HEK293 (cell line): ENCODE data around the gene ACTR3.

Source experiments
- CTCF ChIA-PET: fragments of 350-600 bp; formaldehyde crosslinking; extraction: SDS; loops from one replicate; lab custom pipeline; 2021; ENCODE audit warnings: antibody characterized with exemption; lab: Yijun Ruan, JAX
- POLR2A ChIA-PET: fragments of 300-600 bp; formaldehyde crosslinking; extraction: SDS; loops from one replicate; lab custom pipeline; 2020; ENCODE audit warnings: antibody characterized with exemption, inconsistent platforms; lab: Yijun Ruan, JAX
- H3K27ac ChIP-seq: fragments of 200-500 bp; sonication (Bioruptor generic); 2 replicates; pipeline ENCODE4 v1.5.1; 2014; ENCODE audit warnings: low read depth, low read length, control low read depth, inconsistent platforms; ENCODE audit errors: extremely low read depth
- H3K36me3 ChIP-seq, 2 experiments: fragments of 200-500 bp in 1 of 2; sonication (Bioruptor generic) in 1 of 2; 1 replicate in 1 of 2; 2 replicates in 1 of 2; pipeline ENCODE4 v1.5.1; 2014 to 2017; ENCODE audit warnings: inconsistent platforms in 2 of 2, low read length in 2 of 2; ENCODE audit not compliant: control insufficient read depth in 2 of 2, insufficient read depth in 1 of 2
- H3K4me1 ChIP-seq: fragments of 200-500 bp; sonication (Bioruptor generic); 2 replicates; pipeline ENCODE4 v1.5.1; 2014; ENCODE audit warnings: mild to moderate bottlenecking, low read length, inconsistent platforms; ENCODE audit not compliant: control insufficient read depth, insufficient read depth
- H3K4me3 ChIP-seq: 2 replicates; pipeline ENCODE4 v1.5.1; 2011; ENCODE audit warnings: low read depth, mild to moderate bottlenecking, control low read depth, low read length, moderate library complexity
- H3K9me3 ChIP-seq: fragments of 200-500 bp; sonication (Bioruptor generic); 2 replicates; pipeline ENCODE4 v1.5.1; 2014; ENCODE audit warnings: low read depth, low read length, inconsistent platforms; ENCODE audit not compliant: control insufficient read depth, insufficient read depth
- AEBP2 ChIP-seq: fragments of 450-650 bp; formaldehyde crosslinking; IDR thresholded peaks from 2 replicates; pipeline ENCODE4 v1.5.1; 2016; ENCODE audit warnings: missing biosample characterization, missing genetic modification characterization, borderline replicate concordance
- FEZF1 ChIP-seq: fragments of 450-650 bp; formaldehyde crosslinking; IDR thresholded peaks from 2 replicates; pipeline ENCODE4 v1.5.1; 2016; ENCODE audit warnings: missing biosample characterization, missing genetic modification characterization
- HOXC10 ChIP-seq: sonication (generic); formaldehyde crosslinking; IDR thresholded peaks from 2 replicates; pipeline ENCODE4 v1.8.1; 2023; ENCODE audit warnings: mild to moderate bottlenecking, missing genetic modification reagents
- KLF7 ChIP-seq: fragments of 450-650 bp; formaldehyde crosslinking; IDR thresholded peaks from 2 replicates; pipeline ENCODE4 v1.5.1; 2016; ENCODE audit warnings: missing biosample characterization, missing genetic modification characterization, borderline replicate concordance
- MZF1 ChIP-seq: fragments of 450-650 bp; formaldehyde crosslinking; IDR thresholded peaks from 2 replicates; pipeline ENCODE4 v1.5.1; 2017; ENCODE audit warnings: missing biosample characterization, missing genetic modification characterization, borderline replicate concordance
- WT1 ChIP-seq: fragments of 450-650 bp; formaldehyde crosslinking; IDR thresholded peaks from 2 replicates; pipeline ENCODE4 v1.5.1; 2016; ENCODE audit warnings: missing biosample characterization, missing genetic modification characterization
- ZBTB49 ChIP-seq: fragments of 450-650 bp; formaldehyde crosslinking; IDR thresholded peaks from 2 replicates; pipeline ENCODE4 v1.5.1; 2016; ENCODE audit warnings: missing biosample characterization, missing genetic modification characterization, low read depth
- ZBTB8A ChIP-seq: fragments of 450-650 bp; formaldehyde crosslinking; IDR thresholded peaks from 2 replicates; pipeline ENCODE4 v1.5.1; 2016; ENCODE audit warnings: missing biosample characterization, missing genetic modification characterization
- ZEB2 ChIP-seq: fragments of 450-650 bp; formaldehyde crosslinking; IDR thresholded peaks from 2 replicates; pipeline ENCODE4 v1.5.1; 2016; ENCODE audit warnings: missing biosample characterization, missing genetic modification characterization
- ZNF202 ChIP-seq: fragments of 450-650 bp; formaldehyde crosslinking; IDR thresholded peaks from 2 replicates; pipeline ENCODE4 v1.5.1; 2016; ENCODE audit warnings: missing biosample characterization, missing genetic modification characterization, borderline replicate concordance
- ZNF211 ChIP-seq: fragments of 450-650 bp; formaldehyde crosslinking; IDR thresholded peaks from 2 replicates; pipeline ENCODE4 v1.5.1; 2016; ENCODE audit warnings: low read depth, missing biosample characterization, missing genetic modification characterization
- ZNF24 ChIP-seq: fragments of 450-650 bp; formaldehyde crosslinking; IDR thresholded peaks from 2 replicates; pipeline ENCODE4 v1.5.1; 2016; ENCODE audit warnings: missing biosample characterization, missing genetic modification characterization
- ZNF335 ChIP-seq: fragments of 450-650 bp; formaldehyde crosslinking; conservative IDR thresholded peaks from 2 replicates; pipeline ENCODE4 v1.5.1; 2016; ENCODE audit warnings: missing biosample characterization, missing genetic modification characterization
- ZNF362 ChIP-seq: fragments of 450-650 bp; formaldehyde crosslinking; IDR thresholded peaks from 2 replicates; pipeline ENCODE4 v1.5.1; 2016; ENCODE audit warnings: missing biosample characterization, missing genetic modification characterization
- ZNF398 ChIP-seq: fragments of 450-650 bp; formaldehyde crosslinking; IDR thresholded peaks from 2 replicates; pipeline ENCODE4 v1.5.1; 2017; ENCODE audit warnings: missing biosample characterization, missing genetic modification characterization
- ZNF433 ChIP-seq: fragments of 450-650 bp; formaldehyde crosslinking; IDR thresholded peaks from 2 replicates; pipeline ENCODE4 v1.5.1; 2016; ENCODE audit warnings: missing biosample characterization, missing genetic modification characterization, low read depth
- ZNF510 ChIP-seq: fragments of 450-650 bp; formaldehyde crosslinking; IDR thresholded peaks from 2 replicates; pipeline ENCODE4 v1.5.1; 2018; ENCODE audit warnings: mild to moderate bottlenecking, missing genetic modification characterization, missing biosample characterization; ENCODE audit not compliant: insufficient replicate concordance
- ZNF530 ChIP-seq: fragments of 450-650 bp; formaldehyde crosslinking; IDR thresholded peaks from 2 replicates; pipeline ENCODE4 v1.5.1; 2016; ENCODE audit warnings: low read depth, missing biosample characterization, missing genetic modification characterization
- ZNF558 ChIP-seq: fragments of 450-650 bp; formaldehyde crosslinking; IDR thresholded peaks from 2 replicates; pipeline ENCODE4 v1.5.1; 2016; ENCODE audit warnings: missing biosample characterization, missing genetic modification characterization
- ZNF561 ChIP-seq: fragments of 450-650 bp; IDR thresholded peaks from 2 replicates; pipeline ENCODE4 v1.5.1; 2018; ENCODE audit warnings: missing biosample characterization, missing genetic modification characterization, borderline replicate concordance
- ZNF621 ChIP-seq: fragments of 450-650 bp; formaldehyde crosslinking; IDR thresholded peaks from 2 replicates; pipeline ENCODE4 v1.5.1; 2017; ENCODE audit warnings: missing biosample characterization, missing genetic modification characterization
- ZNF747 ChIP-seq: fragments of 450-650 bp; formaldehyde crosslinking; IDR thresholded peaks from 2 replicates; pipeline ENCODE4 v1.5.1; 2016; ENCODE audit warnings: missing biosample characterization, missing genetic modification characterization
- ZNF785 ChIP-seq: fragments of 450-650 bp; formaldehyde crosslinking; IDR thresholded peaks from 2 replicates; pipeline ENCODE4 v1.5.1; 2016; ENCODE audit warnings: missing biosample characterization, missing genetic modification characterization
- ZNF792 ChIP-seq: fragments of 450-650 bp; formaldehyde crosslinking; IDR thresholded peaks from 2 replicates; pipeline ENCODE4 v1.5.1; 2016; ENCODE audit warnings: missing biosample characterization, missing genetic modification characterization

The ACTR3 gene

GRCh38 chr2:113889471-113890252 lies at the start of gene ACTR3 (continued):
- TF ChIP-seq ZNF398 (tag by site-specific recombination) = peak; percentile 99
- peak; percentile 92 for TF ChIP-seq ZNF335 (tag by site-specific recombination)
- peak; percentile 90 for TF ChIP-seq ZEB2
- TF ChIP-seq AEBP2 (tag by site-specific recombination) = no peak
- 0 out of 2 replicates have a peak, but pooled peaks have one; percentile 12 for TF ChIP-seq ZNF558 (tag by site-specific recombination)
- no peak for TF ChIP-seq ZNF785 (tag by site-specific recombination)
- TF ChIP-seq MZF1 (tag by site-specific recombination) = no peak
- TF ChIP-seq ZNF747 = no peak
- no peak for TF ChIP-seq ZNF362 (tag by site-specific recombination)

GRCh38 chr2:113840518-113840917 lies 49.4 kb upstream of the ACTR3 start:
- POLR2A ChIA-PET = no interaction called here
- no peaks in the 10 kb centered on the region for H3K36me3 ChIP-seq
- CTCF ChIA-PET = no interaction called here
- no peaks in the 10 kb centered on the region for H3K4me1 ChIP-seq
- no peak overlapping the region for H3K27ac ChIP-seq
- no peaks in the 10 kb centered on the region for H3K9me3 ChIP-seq
- TF ChIP-seq ZNF433 (tag by site-specific recombination) (no peak), ZBTB49 (tag by site-specific recombination) (no peak), FEZF1 (tag by site-specific recombination) (no peak), ZBTB8A (tag by site-specific recombination) (no peak), ZNF211 (tag by site-specific recombination) (no peak)
- no peak overlapping the region for H3K4me3 ChIP-seq

GRCh38 chr2:113842919-113843736 lies 46.8 kb upstream of the ACTR3 start:
- H3K36me3 ChIP-seq = no peaks in the 10 kb centered on the region
- TF ChIP-seq ZNF792 (tag by site-specific recombination) (no peak), KLF7 (no peak), HOXC10 (no peak), ZNF202 (tag by site-specific recombination) (no peak), ZNF24 (no peak), ZNF530 (tag by site-specific recombination) (no peak), WT1 (tag by site-specific recombination) (no peak), ZNF621 (tag by site-specific recombination) (no peak), AEBP2 (tag by site-specific recombination) (no peak), ZNF561 (tag by site-specific recombination) (no peak), ZNF510 (tag by site-specific recombination) (no peak)
- TF ChIP-seq, all 188 proteins: peak for 0
- POLR2A ChIA-PET = no interaction called here
- no peaks in the 10 kb centered on the region for H3K4me1 ChIP-seq
- no peak overlapping the region for H3K4me3 ChIP-seq
- CTCF ChIA-PET = no interaction called here
- no peak overlapping the region for H3K27ac ChIP-seq
- H3K9me3 ChIP-seq = no peaks in the 10 kb centered on the region
